Activated CD4-positive, alpha-beta memory T cell treated with anti-CD3 and anti-CD28 coated beads for 36 hours (primary cell): ENCODE results near the gene ATPAF2. TPM values are rescaled to one million over a fixed set of nuclear protein-coding genes. Genes with fewer than 3 reads are reported as not detected.

Source experiments
- CTCF ChIA-PET: fragments of 350-600 bp; sonication (Branson Sonifier 250); formaldehyde crosslinking; loops from one replicate; lab custom pipeline; 2021; ENCODE audit warnings: antibody characterized with exemption, inconsistent platforms; lab: Charles Lee
- POLR2A ChIA-PET: fragments of 350-600 bp; sonication (Branson Sonifier 250); formaldehyde crosslinking; loops from one replicate; lab custom pipeline; 2021; ENCODE audit warnings: antibody characterized with exemption; lab: Charles Lee
- DNase-seq: peaks from one replicate; pipeline ENCODE4 v3.0.0-alpha.2; 2020
- H3K27ac Mint-ChIP-seq: one replicate; pipeline ENCODE4 v1.8.0; 2021; ENCODE audit warnings: mixed read lengths
- H3K27me3 Mint-ChIP-seq: one replicate; pipeline ENCODE4 v1.8.0; 2021; ENCODE audit warnings: mixed read lengths
- H3K36me3 Mint-ChIP-seq: one replicate; pipeline ENCODE4 v1.8.0; 2021; ENCODE audit warnings: mixed read lengths
- H3K4me1 Mint-ChIP-seq: one replicate; pipeline ENCODE4 v1.8.0; 2021; ENCODE audit warnings: low read depth, mixed read lengths
- H3K4me3 Mint-ChIP-seq: one replicate; pipeline ENCODE4 v1.8.0; 2021; ENCODE audit warnings: mild to moderate bottlenecking, mixed read lengths
- H3K9me3 Mint-ChIP-seq: one replicate; pipeline ENCODE4 v1.8.0; 2021; ENCODE audit warnings: mixed read lengths
- intact Hi-C: fragments of 100-400 bp; cut with micrococcal nuclease; formaldehyde crosslinking; loops from one replicate; pipeline ENCODE4 v1.15.1; 2023
- total RNA-seq, 2 experiments: library from RNA; stranded (reverse); gene quantifications; one replicate each; pipeline ENCODE4 v1.2.3, GENCODE V29; 2021

Gene ATPAF2
- total RNA-seq, 2 experiments from 2014 or later: 27.5 to 30.0 TPM

DNA sequence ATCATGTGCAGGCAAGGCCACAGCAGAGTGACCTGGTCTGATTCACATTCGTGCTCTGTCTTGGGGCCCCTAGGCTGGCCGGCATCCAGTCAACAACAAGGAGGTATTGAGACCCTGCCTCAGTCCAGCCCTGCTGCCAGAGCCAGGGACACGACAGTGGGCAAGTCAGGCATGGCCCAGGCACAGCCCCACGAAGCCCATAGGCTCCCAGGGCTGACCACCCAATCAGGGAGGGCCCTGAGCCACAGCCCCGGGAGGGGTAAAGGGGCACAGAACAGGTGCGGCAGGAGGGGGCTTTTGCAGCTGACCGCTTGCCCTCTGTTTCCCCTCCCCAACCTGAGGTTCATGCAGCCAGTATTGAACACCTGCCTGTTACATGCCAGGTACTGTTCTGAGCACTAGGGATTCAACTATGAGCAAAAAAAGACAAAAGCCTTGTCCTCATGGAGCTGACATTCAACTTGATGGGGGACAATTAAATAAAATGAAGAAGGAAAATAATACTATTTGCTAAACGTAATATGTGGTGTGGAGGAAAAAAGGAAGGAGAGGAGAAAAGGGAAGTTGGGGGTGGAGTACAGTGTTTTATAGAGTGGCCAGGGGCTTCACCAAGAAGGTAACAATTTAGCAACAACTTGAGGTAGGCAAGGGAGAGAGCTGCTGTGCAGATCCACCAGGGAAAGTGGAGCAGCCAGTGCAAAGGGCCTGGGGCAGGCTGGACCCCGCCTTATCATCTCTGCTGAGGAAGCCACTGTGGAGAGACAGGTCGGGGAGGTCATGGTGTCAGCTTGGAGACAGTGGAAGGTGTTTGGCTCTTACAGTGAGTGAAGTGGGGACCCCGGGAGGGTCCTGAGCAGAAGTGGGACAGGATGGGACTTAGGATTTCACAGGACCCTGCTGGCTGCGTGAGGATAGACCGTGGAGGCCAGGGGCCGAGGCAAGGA lies 60.2 kb downstream of the ATPAF2 start:
- DNase-seq: no peak
- Mint-ChIP-seq H3K9me3 (no peaks in the 10 kb centered on the region), H3K4me1 (no peaks in the 10 kb centered on the region), H3K27ac (no peak overlapping the region), H3K27me3 (no peaks in the 10 kb centered on the region), H3K4me3 (no peak overlapping the region), H3K36me3 (no peaks in the 10 kb centered on the region)
- intact Hi-C loops: loop anchor here (10.0 kb wide), 1 partner anchor 384 kb away; the partner anchor contains the start of gene PEMT
- CTCF ChIA-PET: interaction anchor here (0.7 kb wide), 1 partner anchor 27 kb away, joined by 3 read pairs; no protein-coding TSS in a partner anchor
- POLR2A ChIA-PET: no interaction called here

DNA sequence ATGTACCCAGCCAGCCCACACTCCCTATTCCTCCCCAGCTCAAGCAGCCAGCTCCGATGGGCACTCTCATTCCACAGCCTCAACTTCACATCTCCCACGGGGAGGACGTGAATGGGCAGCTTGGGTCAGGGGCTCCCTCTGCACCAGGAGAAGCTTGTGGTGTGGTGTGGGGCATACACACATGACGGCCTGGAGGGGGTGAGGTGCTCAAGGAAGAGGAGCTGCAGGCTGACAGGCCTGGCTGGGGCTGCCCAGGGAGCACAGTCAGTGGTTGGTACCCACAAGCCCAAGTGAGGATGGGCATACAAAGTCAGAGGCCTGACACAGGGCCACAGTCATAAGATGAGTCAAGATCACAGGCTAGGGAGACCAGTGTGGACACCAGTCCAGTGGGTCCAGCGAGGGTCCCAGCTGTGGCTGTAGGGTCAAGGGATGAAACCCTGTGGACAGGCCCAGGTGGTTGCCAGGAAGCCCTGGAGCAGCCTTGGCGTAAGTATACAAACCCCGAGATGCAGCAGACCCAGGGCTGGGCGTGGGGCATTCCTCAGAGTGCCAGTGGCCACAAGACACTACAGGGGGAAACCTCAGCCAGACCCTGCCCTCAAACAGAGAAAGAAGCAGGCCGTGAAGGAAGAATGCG lies 61.9 kb downstream of the ATPAF2 start:
- intact Hi-C loops: loop anchor here (10.0 kb wide), 1 partner anchor 382 kb away; the partner anchor contains the start of gene PEMT
- Mint-ChIP-seq H3K36me3 (no peaks in the 10 kb centered on the region), H3K27ac (no peak overlapping the region), H3K27me3 (no peaks in the 10 kb centered on the region), H3K4me1 (peaks cover 4% of the 10 kb centered on the region), H3K4me3 (no peak overlapping the region), H3K9me3 (no peaks in the 10 kb centered on the region)
- no peak for DNase-seq
- CTCF ChIA-PET: no interaction called here
- POLR2A ChIA-PET: no interaction called here

DNA sequence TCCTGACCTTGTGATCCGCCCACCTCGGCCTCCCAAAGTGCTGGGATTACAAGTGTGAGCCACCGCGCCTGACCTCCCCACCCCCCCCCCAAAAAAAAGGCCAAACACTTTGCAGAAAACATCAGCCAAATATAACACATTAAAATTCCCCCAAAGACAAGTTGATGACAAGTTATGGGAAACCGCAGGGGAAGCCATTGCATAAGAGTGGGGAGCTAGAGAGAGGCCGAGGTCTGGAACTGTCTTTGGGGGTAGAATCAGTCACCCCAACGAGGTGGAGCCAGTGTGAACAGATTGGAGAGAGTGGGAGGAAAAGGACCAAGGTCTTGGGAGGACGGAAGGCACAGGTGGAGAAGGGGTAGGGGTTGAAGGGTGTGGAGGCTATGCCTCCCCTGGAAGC lies 63.5 kb downstream of the ATPAF2 start:
- Mint-ChIP-seq H3K36me3 (no peaks in the 10 kb centered on the region), H3K4me3 (no peak overlapping the region), H3K27me3 (no peaks in the 10 kb centered on the region), H3K9me3 (no peaks in the 10 kb centered on the region), H3K4me1 (peaks cover 16% of the 10 kb centered on the region), H3K27ac (no peak overlapping the region)
- DNase-seq: no peak
- CTCF ChIA-PET: no interaction called here
- POLR2A ChIA-PET: interaction anchor here (0.7 kb wide), 1 partner anchor 50 kb away, joined by 3 read pairs; no protein-coding TSS in a partner anchor
- intact Hi-C loops: loop anchor here (10.0 kb wide), 1 partner anchor 381 kb away; the partner anchor contains the start of gene PEMT

DNA sequence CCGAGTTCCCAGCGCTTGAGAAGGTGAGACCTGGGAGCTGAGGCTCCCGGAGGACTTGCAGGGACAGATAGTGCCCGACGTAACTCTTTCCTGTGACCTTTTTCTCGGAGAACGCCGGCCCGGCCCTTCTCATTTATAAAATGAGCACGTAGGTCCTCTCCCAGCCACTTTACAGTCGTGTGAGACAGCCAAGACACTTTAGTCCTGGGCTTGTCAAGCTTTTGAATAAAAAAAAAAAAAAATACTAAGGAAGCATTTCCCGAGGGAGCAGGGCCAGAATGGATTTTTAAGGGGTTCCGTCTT lies 66.1 kb downstream of the ATPAF2 start:
- POLR2A ChIA-PET: interaction anchor here (1.0 to 2.0 kb wide), 4 partner anchors 14 to 136 kb away, joined by 3 to 30 read pairs (median 6); partner anchors contain the start of genes ATPAF2, GID4 and SREBF1
- H3K4me3 Mint-ChIP-seq: peak overlapping the region; percentile 91
- H3K27me3 Mint-ChIP-seq: no peaks in the 10 kb centered on the region

DNA sequence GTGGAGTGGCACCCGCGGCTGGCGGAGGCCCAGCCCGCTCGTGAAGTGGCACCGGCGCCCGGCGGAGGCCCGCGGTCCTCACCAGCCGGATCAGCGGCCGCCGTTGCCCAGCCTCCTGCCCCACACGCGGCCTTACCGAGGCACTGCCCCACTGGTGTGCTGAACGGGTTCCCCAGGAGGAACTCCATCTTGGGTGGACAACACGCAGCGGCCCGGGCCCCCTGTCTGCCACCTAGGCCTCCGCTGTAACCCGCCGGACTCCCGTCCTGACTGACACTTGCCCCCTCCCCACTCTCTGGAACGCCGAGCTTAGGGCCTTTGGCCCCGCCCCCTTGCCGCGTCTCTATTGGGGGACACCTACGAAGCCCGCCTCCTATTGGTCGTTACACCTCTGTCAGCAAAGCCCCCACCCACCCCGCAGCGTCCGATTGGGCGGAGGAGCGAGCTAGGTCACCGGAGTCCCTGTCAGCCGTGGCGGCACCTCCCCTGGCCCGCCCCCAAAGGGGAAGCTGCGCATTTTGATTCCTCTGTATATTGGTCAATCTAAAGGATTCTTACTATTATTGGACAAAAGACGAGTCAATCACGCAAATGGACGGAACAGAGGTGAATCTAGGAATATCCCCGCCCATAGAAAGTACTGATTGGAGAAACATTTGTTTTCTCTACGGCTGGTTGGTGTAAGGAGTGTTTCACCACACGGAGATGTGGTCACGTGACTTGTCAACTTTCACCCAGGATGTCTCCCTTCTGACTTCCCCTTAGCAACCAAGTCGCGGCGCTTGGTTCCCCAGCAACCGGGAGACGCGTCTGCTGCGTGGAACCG lies 66.6 kb downstream of the ATPAF2 start, which contains the start of the genes DRC3 and TOM1L2:
Gene DRC3 (plus strand): TSS at position 737 of the 826 bp plus-strand sequence. CDS start 4,737 bp downstream, outside the sequence.
Gene TOM1L2 (minus strand): TSS at position 275 of the 826 bp plus-strand sequence. CDS start 87 bp downstream, at position 188.
- Mint-ChIP-seq H3K4me1 (peaks cover 35% of the 10 kb centered on the region), H3K27ac (peak within 1 kb of the TSS; percentile 78)
- CTCF ChIA-PET: interaction anchor here (0.6 to 3.1 kb wide), 6 partner anchors 13 to 119 kb away, joined by 3 to 12 read pairs (median 5); no protein-coding TSS in a partner anchor

More for the DNA sequence above, 66.1 kb downstream of the ATPAF2 start:
- Mint-ChIP-seq H3K36me3 (no peaks in the 10 kb centered on the region), H3K27ac (peak overlapping the region; percentile 78), H3K4me1 (peaks cover 31% of the 10 kb centered on the region), H3K9me3 (no peaks in the 10 kb centered on the region)
- DNase-seq: no peak
- intact Hi-C loops: loop anchor here (1.0 to 10.0 kb wide), 5 partner anchors 15 to 378 kb away; partner anchors contain the start of genes ATPAF2, GID4 and PEMT
- CTCF ChIA-PET: interaction anchor here (0.9 to 3.1 kb wide), 4 partner anchors 13 to 119 kb away, joined by 3 to 12 read pairs (median 6); no protein-coding TSS in a partner anchor

DNA sequence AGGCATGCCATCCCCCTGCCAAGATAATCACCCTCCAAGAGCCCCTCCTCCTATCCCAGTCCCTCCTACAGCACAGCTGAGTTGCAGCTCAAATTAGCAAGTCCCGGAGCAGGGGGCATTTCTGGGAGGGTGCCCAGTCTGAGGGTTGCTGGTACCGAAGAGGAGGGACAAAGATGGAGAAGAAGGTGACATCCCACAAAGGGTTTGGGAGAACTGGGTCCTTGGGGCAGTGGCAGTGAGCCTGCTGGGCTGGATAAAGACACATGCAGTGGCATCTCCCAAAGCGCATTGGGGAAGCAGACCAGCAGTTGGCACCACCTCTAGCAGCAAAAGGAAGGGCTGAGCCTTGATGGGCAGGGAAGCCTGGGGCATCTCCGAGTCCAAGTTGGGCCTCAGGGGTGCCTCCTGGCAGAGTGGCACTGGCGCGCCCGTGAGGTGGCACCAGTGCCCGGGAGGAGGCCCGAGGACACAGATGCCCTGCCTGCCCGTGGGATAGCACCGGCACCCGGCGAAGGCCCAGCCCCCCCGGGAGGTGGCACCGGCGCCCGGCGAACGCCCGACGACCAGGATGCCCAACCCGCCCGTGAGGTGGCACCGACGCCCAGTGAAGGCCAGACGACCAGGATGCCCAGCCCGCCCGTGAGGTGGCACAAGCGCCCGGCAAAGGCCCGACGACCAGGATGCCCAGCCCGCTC lies 67.4 kb downstream of the ATPAF2 start:
- Mint-ChIP-seq H3K27me3 (no peaks in the 10 kb centered on the region), H3K36me3 (no peaks in the 10 kb centered on the region), H3K4me3 (peak overlapping the region; percentile 61), H3K27ac (no peak overlapping the region), H3K9me3 (no peaks in the 10 kb centered on the region), H3K4me1 (peaks cover 43% of the 10 kb centered on the region)
- DNase-seq: no peak
- ChIA-PET POLR2A (interaction anchor here (0.6 to 2.0 kb wide), 2 partner anchors 12 to 14 kb away, joined by 3 to 30 read pairs; no protein-coding TSS in a partner anchor), CTCF (interaction anchor here (0.9 to 2.4 kb wide), 2 partner anchors 12 to 62 kb away, joined by 6 to 8 read pairs; no protein-coding TSS in a partner anchor)
- intact Hi-C loops: loop anchor here (1.0 to 10.0 kb wide), 5 partner anchors 13 to 377 kb away; partner anchors contain the start of genes ATPAF2, GID4 and PEMT

More for the DNA sequence above, 66.6 kb downstream of the ATPAF2 start, which contains the start of the genes DRC3 and TOM1L2:
- H3K27me3 Mint-ChIP-seq: no peaks in the 10 kb centered on the region
- intact Hi-C loops: loop anchor here (1.0 to 10.0 kb wide), 5 partner anchors 14 to 378 kb away; partner anchors contain the start of genes ATPAF2, GID4 and PEMT
- POLR2A ChIA-PET: interaction anchor here (0.6 to 2.0 kb wide), 5 partner anchors 13 to 136 kb away, joined by 3 to 30 read pairs (median 6); partner anchors contain the start of genes ATPAF2, GID4 and SREBF1
- H3K9me3 Mint-ChIP-seq: no peaks in the 10 kb centered on the region
- peak within 1 kb of the TSS; percentile 91 for H3K4me3 Mint-ChIP-seq
- no peaks in the 10 kb centered on the region for H3K36me3 Mint-ChIP-seq
- peak; percentile 100 for DNase-seq

DNA sequence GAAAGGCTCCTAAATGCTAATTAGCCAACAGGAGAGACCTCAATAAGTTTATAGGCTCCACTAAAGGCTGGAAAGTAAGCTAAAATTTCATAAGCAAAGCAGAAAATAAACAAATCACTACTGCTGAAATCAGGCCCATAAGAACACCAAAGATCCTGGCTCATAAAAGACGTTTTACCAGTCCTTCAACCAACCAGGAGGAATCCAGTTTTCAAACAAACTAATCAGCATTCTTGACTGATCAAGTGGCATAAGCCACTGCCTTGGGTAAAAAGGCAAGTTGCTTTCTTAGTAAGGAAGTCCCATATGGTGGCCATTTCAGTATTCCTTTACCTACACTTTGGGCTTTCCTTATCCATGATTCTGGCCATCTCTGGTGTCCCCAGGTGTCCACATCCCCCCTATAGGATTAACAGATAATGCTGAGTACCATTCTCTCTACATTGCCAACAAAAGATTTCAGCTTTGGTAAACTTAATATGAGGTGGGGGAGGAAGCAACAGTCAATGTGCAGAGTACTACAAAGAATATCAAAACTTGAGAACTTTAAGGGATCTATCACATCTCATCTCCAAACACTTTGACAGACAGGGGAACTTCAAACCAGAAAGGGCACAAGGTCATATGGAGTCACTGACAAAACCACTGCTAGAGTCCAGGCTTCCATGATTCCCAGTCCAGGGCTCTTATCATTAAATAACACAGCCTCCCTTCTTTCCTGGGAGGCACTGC lies 68.1 kb downstream of the ATPAF2 start:
- Mint-ChIP-seq H3K27ac (no peak overlapping the region), H3K4me1 (peaks cover 50% of the 10 kb centered on the region), H3K27me3 (no peaks in the 10 kb centered on the region), H3K9me3 (no peaks in the 10 kb centered on the region), H3K4me3 (peak overlapping the region; percentile 61), H3K36me3 (no peaks in the 10 kb centered on the region)
- CTCF ChIA-PET: interaction anchor here (0.9 kb wide), 1 partner anchor 11 kb away, joined by 3 read pairs; no protein-coding TSS in a partner anchor
- POLR2A ChIA-PET: interaction anchor here (0.6 to 1.1 kb wide), 2 partner anchors 13 kb away, joined by 3 to 5 read pairs; no protein-coding TSS in a partner anchor
- intact Hi-C loops: loop anchor here (5.0 to 10.0 kb wide), 2 partner anchors 219 to 376 kb away; partner anchors contain the start of gene PEMT
- no peak for DNase-seq
